ENCODE results near the gene AFF2. TPM values are rescaled to one million over a fixed set of nuclear protein-coding genes. Genes with fewer than 3 reads are reported as not detected.

AFF2 gene
- total RNA-seq, 1 experiment from 2014 or later = 0.05 TPM

DNA sequence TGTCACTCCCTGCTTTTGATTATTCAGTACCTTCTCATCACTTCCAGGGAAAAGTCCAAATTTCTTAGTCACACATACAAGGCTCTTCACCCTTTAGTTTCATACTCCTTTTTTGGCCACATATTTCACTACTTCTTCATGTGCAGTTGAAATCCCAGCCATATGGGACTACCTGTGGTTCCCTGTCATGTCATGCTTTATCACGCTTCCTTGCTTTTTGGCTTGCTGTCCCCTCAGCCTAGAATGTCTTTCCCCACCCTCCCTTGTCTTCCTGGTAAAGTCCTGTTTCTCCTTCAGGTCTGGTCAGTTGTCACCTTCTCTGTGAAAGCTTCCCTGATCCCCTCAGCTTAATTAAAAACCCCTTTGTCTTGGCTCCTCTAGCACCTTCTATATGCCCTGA, 163.8 kb downstream of the AFF2 start (continued):
- TF ChIP-seq, protein P1, sequence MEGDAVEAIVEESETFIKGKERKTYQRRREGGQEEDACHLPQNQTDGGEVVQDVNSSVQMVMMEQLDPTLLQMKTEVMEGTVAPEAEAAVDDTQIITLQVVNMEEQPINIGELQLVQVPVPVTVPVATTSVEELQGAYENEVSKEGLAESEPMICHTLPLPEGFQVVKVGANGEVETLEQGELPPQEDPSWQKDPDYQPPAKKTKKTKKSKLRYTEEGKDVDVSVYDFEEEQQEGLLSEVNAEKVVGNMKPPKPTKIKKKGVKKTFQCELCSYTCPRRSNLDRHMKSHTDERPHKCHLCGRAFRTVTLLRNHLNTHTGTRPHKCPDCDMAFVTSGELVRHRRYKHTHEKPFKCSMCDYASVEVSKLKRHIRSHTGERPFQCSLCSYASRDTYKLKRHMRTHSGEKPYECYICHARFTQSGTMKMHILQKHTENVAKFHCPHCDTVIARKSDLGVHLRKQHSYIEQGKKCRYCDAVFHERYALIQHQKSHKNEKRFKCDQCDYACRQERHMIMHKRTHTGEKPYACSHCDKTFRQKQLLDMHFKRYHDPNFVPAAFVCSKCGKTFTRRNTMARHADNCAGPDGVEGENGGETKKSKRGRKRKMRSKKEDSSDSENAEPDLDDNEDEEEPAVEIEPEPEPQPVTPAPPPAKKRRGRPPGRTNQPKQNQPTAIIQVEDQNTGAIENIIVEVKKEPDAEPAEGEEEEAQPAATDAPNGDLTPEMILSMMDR (IDR thresholded peaks at IDR 0.05 in 2 of 3, conservative IDR thresholded peaks at IDR 0.05 in 1 of 3; ENCODE audit: borderline replicate concordance in 1 of 3, insufficient read depth in 1 of 3, low read depth in 2 of 3, low read length in 2 of 3) = no peak
- TF ChIP-seq, protein P2, sequence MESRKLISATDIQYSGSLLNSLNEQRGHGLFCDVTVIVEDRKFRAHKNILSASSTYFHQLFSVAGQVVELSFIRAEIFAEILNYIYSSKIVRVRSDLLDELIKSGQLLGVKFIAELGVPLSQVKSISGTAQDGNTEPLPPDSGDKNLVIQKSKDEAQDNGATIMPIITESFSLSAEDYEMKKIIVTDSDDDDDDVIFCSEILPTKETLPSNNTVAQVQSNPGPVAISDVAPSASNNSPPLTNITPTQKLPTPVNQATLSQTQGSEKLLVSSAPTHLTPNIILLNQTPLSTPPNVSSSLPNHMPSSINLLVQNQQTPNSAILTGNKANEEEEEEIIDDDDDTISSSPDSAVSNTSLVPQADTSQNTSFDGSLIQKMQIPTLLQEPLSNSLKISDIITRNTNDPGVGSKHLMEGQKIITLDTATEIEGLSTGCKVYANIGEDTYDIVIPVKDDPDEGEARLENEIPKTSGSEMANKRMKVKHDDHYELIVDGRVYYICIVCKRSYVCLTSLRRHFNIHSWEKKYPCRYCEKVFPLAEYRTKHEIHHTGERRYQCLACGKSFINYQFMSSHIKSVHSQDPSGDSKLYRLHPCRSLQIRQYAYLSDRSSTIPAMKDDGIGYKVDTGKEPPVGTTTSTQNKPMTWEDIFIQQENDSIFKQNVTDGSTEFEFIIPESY (IDR thresholded peaks at IDR 0.05; ENCODE audit: extremely low read depth, insufficient replicate concordance, low read length) = no peak
- TF ChIP-seq ZNF274 (IDR thresholded peaks at IDR 0.05; ENCODE audit: low read depth, low read length) = no peak
- no peak for TF ChIP-seq SP1 (IDR thresholded peaks at IDR 0.05; ENCODE audit: low read depth)
- TF ChIP-seq, protein P3, sequence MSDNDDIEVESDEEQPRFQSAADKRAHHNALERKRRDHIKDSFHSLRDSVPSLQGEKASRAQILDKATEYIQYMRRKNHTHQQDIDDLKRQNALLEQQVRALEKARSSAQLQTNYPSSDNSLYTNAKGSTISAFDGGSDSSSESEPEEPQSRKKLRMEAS (IDR thresholded peaks at IDR 0.05) = no peak
- no peak for TF ChIP-seq RAD21 (IDR thresholded peaks at IDR 0.05; ENCODE audit: low read depth)
- no peak for TF ChIP-seq CEBPB (IDR thresholded peaks at IDR 0.05; ENCODE audit: low read depth)
- TF ChIP-seq CBX3 (IDR thresholded peaks at IDR 0.05; ENCODE audit: low read depth) = no peak
- TF ChIP-seq SIN3A (IDR thresholded peaks at IDR 0.05; ENCODE audit: low read depth) = no peak

DNA sequence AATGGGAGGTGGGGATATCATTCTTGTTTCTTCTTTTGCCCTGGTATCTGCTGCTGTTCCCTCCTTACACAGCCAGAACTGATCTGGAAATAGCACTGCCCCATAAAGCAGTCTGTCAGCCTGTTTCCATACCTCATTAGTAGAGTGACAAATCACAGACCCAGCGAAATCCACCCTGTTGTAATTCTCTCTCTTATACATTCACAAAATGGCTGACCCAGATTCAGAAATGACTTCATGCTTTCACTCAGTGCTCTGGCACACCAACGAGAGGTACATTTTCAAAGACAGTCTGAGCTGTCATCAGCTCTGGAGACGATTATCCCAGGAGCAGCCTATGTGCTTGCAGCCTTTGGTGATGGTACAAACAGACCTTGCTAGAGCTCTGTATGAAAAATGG, 164.6 kb downstream of the AFF2 start:
- Histone ChIP-seq H3K4me2 (ENCODE audit: low read length) (no peak overlapping the region), H3K27ac (ENCODE audit: low read depth, low read length) (no peak overlapping the region), H3K79me2 (ENCODE audit: insufficient read depth, low read length) (no peaks in the 10 kb centered on the region), H3K36me3 (ENCODE audit: control insufficient read depth in 1 of 2, insufficient read depth in 2 of 2, low read length in 2 of 2) (no peaks in the 10 kb centered on the region), H3K9me2 (ENCODE audit: insufficient read depth) (no peaks in the 10 kb centered on the region), H3K9ac (ENCODE audit: low read length) (no peak overlapping the region), H3K9me3 (ENCODE audit: control insufficient read depth in 1 of 2, insufficient read depth in 1 of 2, low read depth in 1 of 2, low read length in 2 of 2) (no peaks in the 10 kb centered on the region), H4K20me1 (ENCODE audit: insufficient read depth) (no peaks in the 10 kb centered on the region), H3K27me3 (ENCODE audit: insufficient read depth, low read length) (no peaks in the 10 kb centered on the region), H3K4me1 (ENCODE audit: control insufficient read depth in 1 of 2, insufficient read depth in 2 of 2, low read length in 2 of 2) (no peaks in the 10 kb centered on the region), H2AFZ (ENCODE audit: low read depth, low read length, poor library complexity, severe bottlenecking) (no peak overlapping the region), H3K4me3 (replicated peaks in 1 of 2; ENCODE audit: low read depth in 1 of 2, low read length in 2 of 2) (no peak overlapping the region)
- intact Hi-C loops (cut with micrococcal nuclease) = no loop called here
- no peak for ATAC-seq
- CTCF ChIA-PET = no interaction called here
- no TSS peak for BruUV-seq (replicated peaks)
- RAD21 ChIA-PET (ENCODE audit: low non-redundant PET in 1 of 2, low total read pairs in 2 of 2, uncharacterized antibody in 2 of 2, unreplicated experiment in 2 of 2) = no interaction called here
- no peak for DNase-seq (ENCODE audit: low read depth, low spot score)
- POLR2A ChIA-PET = no interaction called here
- TF ChIP-seq EZH2 (IDR thresholded peaks at IDR 0.05) (no peak), ZFX (IDR thresholded peaks at IDR 0.05) (no peak), EZH2phosphoT487 (IDR thresholded peaks at IDR 0.05; ENCODE audit: borderline replicate concordance) (no peak), POLR2AphosphoS5 (IDR thresholded peaks at IDR 0.05; ENCODE audit: low read depth, low read length) (no peak), CBX3 (IDR thresholded peaks at IDR 0.05; ENCODE audit: low read depth) (no peak), ZNF274 (IDR thresholded peaks at IDR 0.05; ENCODE audit: low read depth, low read length) (no peak), POLR2A (IDR thresholded peaks at IDR 0.05; ENCODE audit: borderline replicate concordance, extremely low read depth, insufficient read depth, insufficient read length) (no peak), FOSL1 (IDR thresholded peaks at IDR 0.05; ENCODE audit: low read depth) (no peak)
- TF ChIP-seq, protein P1 (IDR thresholded peaks at IDR 0.05 in 2 of 3, conservative IDR thresholded peaks at IDR 0.05 in 1 of 3; ENCODE audit: borderline replicate concordance in 1 of 3, insufficient read depth in 1 of 3, low read depth in 2 of 3, low read length in 2 of 3) = no peak
- TF ChIP-seq, protein P2 (IDR thresholded peaks at IDR 0.05; ENCODE audit: extremely low read depth, insufficient replicate concordance, low read length) = no peak
- TF ChIP-seq, protein P3 (IDR thresholded peaks at IDR 0.05) = no peak
- TF ChIP-seq, protein P4, sequence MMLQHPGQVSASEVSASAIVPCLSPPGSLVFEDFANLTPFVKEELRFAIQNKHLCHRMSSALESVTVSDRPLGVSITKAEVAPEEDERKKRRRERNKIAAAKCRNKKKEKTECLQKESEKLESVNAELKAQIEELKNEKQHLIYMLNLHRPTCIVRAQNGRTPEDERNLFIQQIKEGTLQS (IDR thresholded peaks at IDR 0.05) = no peak

Measured in HCT116 (cell line).